ENCODE data around the gene CILP.

- TF ChIP-seq CTCF (IDR thresholded peaks at IDR 0.05) (no peak), POLR2A (IDR thresholded peaks at IDR 0.05) (no peak)
Measured at GRCh38 chr15:65182538-65182937, 28.7 kb downstream of the CILP start.
